ENCODE data around the gene FEZF2.

FEZF2 gene

DNA sequence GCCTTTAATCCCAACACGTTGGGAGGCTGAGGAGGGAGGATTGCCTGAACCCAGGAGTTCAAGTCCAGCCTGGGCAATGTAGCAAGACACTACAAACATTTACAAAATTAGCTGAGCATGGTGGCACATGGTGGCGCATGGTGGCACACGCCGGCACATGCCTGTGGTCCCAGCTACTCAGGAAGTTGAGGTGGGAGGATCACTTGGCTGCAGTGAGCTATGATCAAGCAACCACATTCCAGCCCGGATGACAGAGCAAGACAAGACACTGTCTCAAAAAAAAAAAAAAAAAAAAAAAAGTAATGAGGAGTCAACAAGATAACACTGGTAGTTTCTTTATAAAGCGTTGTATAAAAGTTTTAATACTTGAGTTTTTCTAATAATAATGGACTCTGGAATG, 10.1 kb downstream of the FEZF2 start:
- intact Hi-C loops (cut with DNase I; ENCODE audit: low total_unique reads) = no loop called here
- H3K4me1 ChIP-seq = peaks cover 0 to 5% (median 2%) of the 10 kb centered on the region in 4 donors
- TF ChIP-seq, protein P1, sequence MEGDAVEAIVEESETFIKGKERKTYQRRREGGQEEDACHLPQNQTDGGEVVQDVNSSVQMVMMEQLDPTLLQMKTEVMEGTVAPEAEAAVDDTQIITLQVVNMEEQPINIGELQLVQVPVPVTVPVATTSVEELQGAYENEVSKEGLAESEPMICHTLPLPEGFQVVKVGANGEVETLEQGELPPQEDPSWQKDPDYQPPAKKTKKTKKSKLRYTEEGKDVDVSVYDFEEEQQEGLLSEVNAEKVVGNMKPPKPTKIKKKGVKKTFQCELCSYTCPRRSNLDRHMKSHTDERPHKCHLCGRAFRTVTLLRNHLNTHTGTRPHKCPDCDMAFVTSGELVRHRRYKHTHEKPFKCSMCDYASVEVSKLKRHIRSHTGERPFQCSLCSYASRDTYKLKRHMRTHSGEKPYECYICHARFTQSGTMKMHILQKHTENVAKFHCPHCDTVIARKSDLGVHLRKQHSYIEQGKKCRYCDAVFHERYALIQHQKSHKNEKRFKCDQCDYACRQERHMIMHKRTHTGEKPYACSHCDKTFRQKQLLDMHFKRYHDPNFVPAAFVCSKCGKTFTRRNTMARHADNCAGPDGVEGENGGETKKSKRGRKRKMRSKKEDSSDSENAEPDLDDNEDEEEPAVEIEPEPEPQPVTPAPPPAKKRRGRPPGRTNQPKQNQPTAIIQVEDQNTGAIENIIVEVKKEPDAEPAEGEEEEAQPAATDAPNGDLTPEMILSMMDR (IDR thresholded peaks at IDR 0.05) = no peak
- no peak for DNase-seq
- H3K4me3 ChIP-seq = no peak overlapping the region
- no peaks in the 10 kb centered on the region for H3K9me3 ChIP-seq
- H3K27me3 ChIP-seq = peaks cover 0 to 50% of the 10 kb centered on the region in 2 donors
- H3K36me3 ChIP-seq = no peaks in the 10 kb centered on the region
- H3K27ac ChIP-seq = no peak overlapping the region

DNA sequence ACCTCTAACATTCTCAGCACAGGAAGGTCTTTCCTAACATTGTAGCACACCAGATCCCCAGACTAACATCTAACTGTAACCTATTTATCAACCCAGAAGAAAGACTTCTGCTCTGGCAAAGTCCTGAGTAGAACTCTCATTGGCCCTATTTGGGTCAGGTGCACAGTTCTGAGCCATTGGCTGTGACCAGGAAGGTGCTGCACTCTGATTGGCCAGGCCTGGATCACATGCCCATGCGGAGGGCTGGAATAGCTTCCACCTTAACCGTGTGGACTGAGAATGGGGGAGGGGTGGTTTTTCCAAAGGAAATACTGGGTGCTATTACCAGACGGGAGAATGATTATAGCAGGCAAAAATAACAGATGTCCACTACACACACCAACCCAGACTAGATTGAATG, 11.5 kb downstream of the FEZF2 start:
- TF ChIP-seq, protein P1 (IDR thresholded peaks at IDR 0.05) = no peak
- no peaks in the 10 kb centered on the region for H3K36me3 ChIP-seq
- no peaks in the 10 kb centered on the region for H3K9me3 ChIP-seq
- peaks cover 0 to 36% of the 10 kb centered on the region in 2 donors for H3K27me3 ChIP-seq
- no peaks in the 10 kb centered on the region for H3K4me1 ChIP-seq
- no peak overlapping the region for H3K27ac ChIP-seq
- no peak overlapping the region for H3K4me3 ChIP-seq
- no peak for DNase-seq
- intact Hi-C loops (cut with DNase I; ENCODE audit: low total_unique reads) = no loop called here

GRCh38 chr3:62361261-62361660, 12.1 kb downstream of the FEZF2 start:
- intact Hi-C loops (cut with DNase I; ENCODE audit: low total_unique reads) = no loop called here
- no peaks in the 10 kb centered on the region for H3K4me1 ChIP-seq
- H3K9me3 ChIP-seq = no peaks in the 10 kb centered on the region
- H3K4me3 ChIP-seq = no peak overlapping the region
- H3K36me3 ChIP-seq = no peaks in the 10 kb centered on the region
- H3K27me3 ChIP-seq = peaks cover 0 to 32% of the 10 kb centered on the region in 2 donors
- no peak overlapping the region for H3K27ac ChIP-seq
- TF ChIP-seq, protein P1 (IDR thresholded peaks at IDR 0.05) = no peak
- DNase-seq = no peak

DNA sequence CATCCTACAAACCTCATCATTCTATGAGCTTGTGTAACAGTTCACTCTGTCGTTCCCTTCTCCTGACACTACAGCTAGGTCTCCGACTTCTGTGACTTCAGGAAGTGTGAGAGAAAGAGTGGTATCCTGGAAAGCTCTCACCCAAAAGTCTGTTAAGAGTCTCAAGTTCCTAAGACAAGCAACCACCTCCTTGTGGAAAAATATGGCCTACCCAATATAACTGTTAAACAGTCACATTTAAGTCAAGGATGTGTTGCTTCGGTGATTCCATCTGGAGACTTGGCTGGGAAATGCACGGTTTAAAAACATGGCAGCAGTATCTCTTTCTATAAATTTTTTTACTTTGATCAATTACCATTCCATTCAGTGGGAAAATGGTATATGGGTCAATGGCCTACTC, 13.8 kb downstream of the FEZF2 start:
- no peak for DNase-seq
- Histone ChIP-seq H3K4me1 (no peaks in the 10 kb centered on the region), H3K4me3 (no peak overlapping the region), H3K36me3 (no peaks in the 10 kb centered on the region), H3K9me3 (no peaks in the 10 kb centered on the region), H3K27me3 (peaks cover 0 to 23% of the 10 kb centered on the region in 2 donors), H3K27ac (no peak overlapping the region)
- intact Hi-C loops (cut with DNase I; ENCODE audit: low total_unique reads) = no loop called here
- TF ChIP-seq, protein P1 (IDR thresholded peaks at IDR 0.05) = no peak

- Histone ChIP-seq H3K9me3 (no peaks in the 10 kb centered on the region), H3K27me3 (peaks cover 0 to 17% of the 10 kb centered on the region in 2 donors), H3K27ac (no peak overlapping the region), H3K4me3 (no peak overlapping the region), H3K36me3 (no peaks in the 10 kb centered on the region), H3K4me1 (no peaks in the 10 kb centered on the region)
- intact Hi-C loops (cut with DNase I; ENCODE audit: low total_unique reads) = no loop called here
- DNase-seq = no peak
- TF ChIP-seq, protein P1 (IDR thresholded peaks at IDR 0.05) = no peak
Measured at GRCh38 chr3:62356356-62356755, 17.0 kb downstream of the FEZF2 start.

- Histone ChIP-seq H3K36me3 (no peaks in the 10 kb centered on the region), H3K4me3 (no peak overlapping the region), H3K4me1 (no peaks in the 10 kb centered on the region), H3K27me3 (peaks cover 0 to 21% of the 10 kb centered on the region in 2 donors), H3K9me3 (no peaks in the 10 kb centered on the region), H3K27ac (no peak overlapping the region)
- intact Hi-C loops (cut with DNase I; ENCODE audit: low total_unique reads) = no loop called here
- no peak for DNase-seq
- TF ChIP-seq, protein P1 (IDR thresholded peaks at IDR 0.05) = no peak
Measured at GRCh38 chr3:62355703-62356102, 17.6 kb downstream of the FEZF2 start.
